GM13977 (cell line): Measurements from ENCODE around the gene TPR.

Experiments used
- DNase-seq: peaks from one replicate; pipeline ENCODE4 v3.0.0; 2012; ENCODE audit warnings: low spot score
- in situ Hi-C: fragments of 300-500 bp; cut with MboI; formaldehyde crosslinking; loops from one replicate; pipeline ENCODE4 v1.12.0; 2022; ENCODE audit warnings: low sequenced_read_pairs, low pct_unique_long_range_greater_than_20kb, mixed read lengths, inconsistent platforms; ENCODE audit not compliant: unreplicated experiment
- TF ChIP-seq, protein P1 (sequence below): IDR thresholded peaks from 2 replicates; pipeline ENCODE4 v1.5.1; 2012; ENCODE audit warnings: mild to moderate bottlenecking, control low read depth; ENCODE audit not compliant: insufficient read depth; ENCODE audit errors: extremely low read depth, missing control alignments

The TPR gene

DNA sequence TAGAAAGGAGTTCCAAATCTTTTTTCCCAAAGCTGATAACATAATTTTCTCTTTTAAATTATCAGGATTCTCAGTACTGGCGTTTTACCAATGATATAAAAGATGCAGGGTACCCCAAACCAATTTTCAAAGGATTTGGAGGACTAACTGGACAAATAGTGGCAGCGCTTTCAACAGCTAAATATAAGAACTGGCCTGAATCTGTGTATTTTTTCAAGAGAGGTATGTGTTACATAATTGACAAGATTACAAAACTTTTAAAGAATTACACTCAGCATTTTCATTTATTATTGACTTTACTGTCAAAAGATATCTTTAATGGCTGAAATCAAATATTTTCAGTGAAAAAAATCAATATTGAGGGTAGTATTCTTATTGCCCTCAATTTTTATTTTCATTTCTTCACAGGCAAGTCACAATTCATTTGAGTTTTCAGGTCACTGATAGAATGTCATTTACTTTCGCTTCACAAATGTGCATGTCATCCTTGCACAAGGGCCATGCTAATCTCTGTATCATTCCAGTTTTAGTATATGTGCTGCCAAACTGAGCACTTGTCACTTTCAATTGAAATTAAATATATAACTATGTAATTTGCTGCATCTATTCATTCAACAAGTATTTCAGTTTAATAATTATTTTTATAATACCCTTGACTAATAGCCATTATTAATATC, 63.5 kb downstream of the TPR start:
- no peak for DNase-seq
- TF ChIP-seq, protein P1, sequence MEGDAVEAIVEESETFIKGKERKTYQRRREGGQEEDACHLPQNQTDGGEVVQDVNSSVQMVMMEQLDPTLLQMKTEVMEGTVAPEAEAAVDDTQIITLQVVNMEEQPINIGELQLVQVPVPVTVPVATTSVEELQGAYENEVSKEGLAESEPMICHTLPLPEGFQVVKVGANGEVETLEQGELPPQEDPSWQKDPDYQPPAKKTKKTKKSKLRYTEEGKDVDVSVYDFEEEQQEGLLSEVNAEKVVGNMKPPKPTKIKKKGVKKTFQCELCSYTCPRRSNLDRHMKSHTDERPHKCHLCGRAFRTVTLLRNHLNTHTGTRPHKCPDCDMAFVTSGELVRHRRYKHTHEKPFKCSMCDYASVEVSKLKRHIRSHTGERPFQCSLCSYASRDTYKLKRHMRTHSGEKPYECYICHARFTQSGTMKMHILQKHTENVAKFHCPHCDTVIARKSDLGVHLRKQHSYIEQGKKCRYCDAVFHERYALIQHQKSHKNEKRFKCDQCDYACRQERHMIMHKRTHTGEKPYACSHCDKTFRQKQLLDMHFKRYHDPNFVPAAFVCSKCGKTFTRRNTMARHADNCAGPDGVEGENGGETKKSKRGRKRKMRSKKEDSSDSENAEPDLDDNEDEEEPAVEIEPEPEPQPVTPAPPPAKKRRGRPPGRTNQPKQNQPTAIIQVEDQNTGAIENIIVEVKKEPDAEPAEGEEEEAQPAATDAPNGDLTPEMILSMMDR: no peak
- in situ Hi-C loops: no loop called here

DNA sequence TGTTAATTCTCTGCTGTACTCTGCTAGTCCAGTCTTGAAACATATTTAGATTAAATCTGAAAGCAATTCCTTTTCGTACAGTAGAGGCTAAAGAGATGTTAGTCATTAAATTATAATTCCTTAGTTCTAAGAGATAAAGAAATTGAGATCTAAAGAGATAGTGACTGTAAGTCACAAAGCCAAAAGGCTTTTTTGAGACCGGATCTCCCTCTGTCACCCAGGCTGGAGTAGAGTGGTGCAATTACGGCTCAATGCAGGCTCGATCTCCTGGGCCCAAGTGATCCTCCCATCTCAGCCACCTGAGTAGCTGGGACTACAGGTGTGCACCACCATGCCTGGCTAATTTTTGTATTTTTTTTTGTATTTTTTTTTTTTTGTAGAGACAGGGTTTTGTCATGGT, 64.7 kb downstream of the TPR start:
- TF ChIP-seq, protein P1: no peak
- DNase-seq: no peak
- in situ Hi-C loops: no loop called here

DNA sequence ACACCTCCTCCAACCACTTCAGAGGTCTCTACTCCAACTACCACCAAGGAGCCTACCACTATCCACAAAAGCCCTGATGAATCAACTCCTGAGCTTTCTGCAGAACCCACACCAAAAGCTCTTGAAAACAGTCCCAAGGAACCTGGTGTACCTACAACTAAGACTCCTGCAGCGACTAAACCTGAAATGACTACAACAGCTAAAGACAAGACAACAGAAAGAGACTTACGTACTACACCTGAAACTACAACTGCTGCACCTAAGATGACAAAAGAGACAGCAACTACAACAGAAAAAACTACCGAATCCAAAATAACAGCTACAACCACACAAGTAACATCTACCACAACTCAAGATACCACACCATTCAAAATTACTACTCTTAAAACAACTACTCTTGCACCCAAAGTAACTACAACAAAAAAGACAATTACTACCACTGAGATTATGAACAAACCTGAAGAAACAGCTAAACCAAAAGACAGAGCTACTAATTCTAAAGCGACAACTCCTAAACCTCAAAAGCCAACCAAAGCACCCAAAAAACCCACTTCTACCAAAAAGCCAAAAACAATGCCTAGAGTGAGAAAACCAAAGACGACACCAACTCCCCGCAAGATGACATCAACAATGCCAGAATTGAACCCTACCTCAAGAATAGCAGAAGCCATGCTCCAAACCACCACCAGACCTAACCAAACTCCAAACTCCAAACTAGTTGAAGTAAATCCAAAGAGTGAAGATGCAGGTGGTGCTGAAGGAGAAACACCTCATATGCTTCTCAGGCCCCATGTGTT, 66.6 kb downstream of the TPR start:
- no peak for DNase-seq
- in situ Hi-C loops: no loop called here
- TF ChIP-seq, protein P1: no peak

DNA sequence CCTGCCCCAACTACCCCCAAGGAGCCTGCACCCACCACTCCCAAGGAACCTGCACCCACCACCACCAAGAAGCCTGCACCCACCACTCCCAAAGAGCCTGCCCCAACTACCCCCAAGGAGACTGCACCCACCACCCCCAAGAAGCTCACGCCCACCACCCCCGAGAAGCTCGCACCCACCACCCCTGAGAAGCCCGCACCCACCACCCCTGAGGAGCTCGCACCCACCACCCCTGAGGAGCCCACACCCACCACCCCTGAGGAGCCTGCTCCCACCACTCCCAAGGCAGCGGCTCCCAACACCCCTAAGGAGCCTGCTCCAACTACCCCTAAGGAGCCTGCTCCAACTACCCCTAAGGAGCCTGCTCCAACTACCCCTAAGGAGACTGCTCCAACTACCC, 67.6 kb downstream of the TPR start:
- no peak for DNase-seq
- in situ Hi-C loops: no loop called here
- TF ChIP-seq, protein P1: no peak

DNA sequence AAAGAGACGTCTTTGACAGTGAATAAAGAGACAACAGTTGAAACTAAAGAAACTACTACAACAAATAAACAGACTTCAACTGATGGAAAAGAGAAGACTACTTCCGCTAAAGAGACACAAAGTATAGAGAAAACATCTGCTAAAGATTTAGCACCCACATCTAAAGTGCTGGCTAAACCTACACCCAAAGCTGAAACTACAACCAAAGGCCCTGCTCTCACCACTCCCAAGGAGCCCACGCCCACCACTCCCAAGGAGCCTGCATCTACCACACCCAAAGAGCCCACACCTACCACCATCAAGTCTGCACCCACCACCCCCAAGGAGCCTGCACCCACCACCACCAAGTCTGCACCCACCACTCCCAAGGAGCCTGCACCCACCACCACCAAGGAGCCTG, 68.5 kb downstream of the TPR start:
- TF ChIP-seq, protein P1: no peak
- DNase-seq: no peak
- in situ Hi-C loops: no loop called here

DNA sequence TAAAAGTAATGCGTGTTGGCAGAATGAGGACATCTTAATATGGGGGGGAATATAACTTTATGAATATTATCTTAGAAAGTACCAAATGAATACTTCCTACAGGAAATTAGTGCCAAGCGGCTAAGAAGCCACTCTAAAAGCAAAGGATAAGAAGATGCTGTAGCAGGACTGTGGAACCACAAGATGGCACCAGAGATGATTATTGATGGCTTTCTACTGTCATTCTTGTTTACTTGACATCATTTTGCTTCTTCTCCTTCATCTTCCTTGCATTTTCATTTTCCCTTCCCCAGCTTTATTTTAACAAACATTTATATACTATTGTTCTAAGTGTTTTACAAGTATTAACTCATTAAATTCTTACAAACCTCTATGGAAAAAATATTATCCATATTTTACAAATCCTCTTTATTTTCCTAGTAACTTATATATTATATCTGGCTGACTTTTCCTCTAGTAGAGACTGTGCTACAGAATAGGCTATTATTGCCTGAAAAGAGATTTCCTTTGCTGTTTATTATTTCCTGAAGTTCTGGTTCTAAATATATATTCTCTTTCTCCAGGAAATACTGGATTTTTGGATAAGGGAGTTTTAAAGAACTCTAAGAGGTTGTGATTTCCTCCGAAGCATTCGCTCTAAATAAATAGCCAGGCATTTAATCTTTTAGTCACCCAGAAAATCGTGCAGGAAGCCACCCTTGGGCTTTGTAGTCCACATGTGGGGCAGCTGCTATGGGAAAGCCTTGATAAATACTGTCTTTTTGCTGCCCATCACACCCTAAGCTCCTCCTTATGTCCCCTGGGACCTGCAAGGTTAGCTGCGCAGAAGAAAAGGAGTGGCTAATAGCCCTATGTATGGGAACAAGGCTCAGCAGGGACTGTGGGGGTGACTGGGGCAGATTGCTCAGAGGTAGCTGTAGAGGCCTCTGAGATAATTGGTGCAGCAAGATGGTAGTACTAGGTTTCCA, 69.8 kb downstream of the TPR start:
- DNase-seq: peak; percentile 63
- TF ChIP-seq, protein P1: peak; percentile 56
- in situ Hi-C loops: no loop called here
